Ishikawa (cell line): Measurements from ENCODE around the gene CNTNAP2.

Experiments used
- CEBPB ChIP-seq: IDR thresholded peaks from 2 replicates; pipeline ENCODE4 v1.6.1; 2012
- EGR1 ChIP-seq: IDR thresholded peaks from 2 replicates; pipeline ENCODE4 v1.6.1; 2012
- EP300 ChIP-seq: IDR thresholded peaks from 2 replicates; pipeline ENCODE4 v1.6.1; 2012; ENCODE audit warnings: borderline replicate concordance
- FOXM1 ChIP-seq: IDR thresholded peaks from 2 replicates; pipeline ENCODE4 v1.6.1; 2012; ENCODE audit warnings: low read depth, borderline replicate concordance
- NFIC ChIP-seq: IDR thresholded peaks from 2 replicates; pipeline ENCODE4 v1.6.1; 2012
- RAD21 ChIP-seq: IDR thresholded peaks from 2 replicates; pipeline ENCODE4 v1.6.1; 2012; ENCODE audit warnings: low read depth
- TAF1 ChIP-seq: IDR thresholded peaks from 2 replicates; pipeline ENCODE4 v1.6.1; 2012; ENCODE audit warnings: low read depth, mild to moderate bottlenecking
- TCF12 ChIP-seq: IDR thresholded peaks from 2 replicates; pipeline ENCODE4 v1.6.1; 2012; ENCODE audit warnings: low read depth
- TEAD4 ChIP-seq: IDR thresholded peaks from 2 replicates; pipeline ENCODE4 v1.6.1; 2012
- YY1 ChIP-seq: IDR thresholded peaks from 2 replicates; pipeline ENCODE4 v1.6.1; 2012; ENCODE audit warnings: low read depth
- TF ChIP-seq, protein P1 (sequence below): IDR thresholded peaks from 2 replicates; pipeline ENCODE4 v1.6.1; 2012
- TF ChIP-seq, protein P2 (sequence below): IDR thresholded peaks from 2 replicates; pipeline ENCODE4 v1.6.1; 2012; ENCODE audit warnings: low read depth, mild to moderate bottlenecking

DNA sequence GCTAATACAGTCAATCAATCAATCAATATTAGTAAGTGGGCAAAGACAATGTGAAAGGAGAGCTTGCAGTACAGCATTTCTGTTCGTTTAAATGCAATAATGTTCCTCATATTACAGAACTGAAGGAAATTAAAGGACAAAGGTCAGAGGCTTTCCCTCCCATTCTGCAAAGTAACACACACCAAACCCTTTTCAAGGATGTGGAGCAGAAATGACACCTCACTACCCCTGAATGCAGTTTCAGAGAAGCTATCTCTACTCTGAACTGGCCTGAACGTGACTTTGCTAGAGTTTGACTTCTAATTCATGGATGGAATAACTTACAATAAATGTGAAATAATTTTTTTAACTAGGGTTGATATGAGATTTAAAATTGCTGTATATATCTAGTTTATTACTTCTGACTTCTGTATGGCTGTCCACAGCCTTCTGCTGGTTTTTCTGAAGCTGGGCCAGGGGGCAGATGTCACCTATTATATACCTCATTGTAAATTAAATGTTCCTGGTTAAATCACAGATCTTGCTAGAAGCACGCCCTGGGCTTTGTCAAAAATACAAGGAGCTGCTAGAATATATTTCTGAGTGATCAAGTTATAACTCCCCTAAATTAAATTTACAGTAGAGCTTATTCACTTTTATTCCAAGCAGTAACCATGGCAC is 2317.1 kb downstream of the CNTNAP2 start:
- TF ChIP-seq EGR1 (no peak), RAD21 (no peak), TAF1 (no peak), TEAD4 (no peak), YY1 (no peak), EP300 (no peak), CEBPB (no peak), NFIC (no peak), FOXM1 (no peak), TCF12 (no peak)
- TF ChIP-seq, protein P1, sequence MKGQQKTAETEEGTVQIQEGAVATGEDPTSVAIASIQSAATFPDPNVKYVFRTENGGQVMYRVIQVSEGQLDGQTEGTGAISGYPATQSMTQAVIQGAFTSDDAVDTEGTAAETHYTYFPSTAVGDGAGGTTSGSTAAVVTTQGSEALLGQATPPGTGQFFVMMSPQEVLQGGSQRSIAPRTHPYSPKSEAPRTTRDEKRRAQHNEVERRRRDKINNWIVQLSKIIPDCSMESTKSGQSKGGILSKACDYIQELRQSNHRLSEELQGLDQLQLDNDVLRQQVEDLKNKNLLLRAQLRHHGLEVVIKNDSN, result no peak
- TF ChIP-seq, protein P2, sequence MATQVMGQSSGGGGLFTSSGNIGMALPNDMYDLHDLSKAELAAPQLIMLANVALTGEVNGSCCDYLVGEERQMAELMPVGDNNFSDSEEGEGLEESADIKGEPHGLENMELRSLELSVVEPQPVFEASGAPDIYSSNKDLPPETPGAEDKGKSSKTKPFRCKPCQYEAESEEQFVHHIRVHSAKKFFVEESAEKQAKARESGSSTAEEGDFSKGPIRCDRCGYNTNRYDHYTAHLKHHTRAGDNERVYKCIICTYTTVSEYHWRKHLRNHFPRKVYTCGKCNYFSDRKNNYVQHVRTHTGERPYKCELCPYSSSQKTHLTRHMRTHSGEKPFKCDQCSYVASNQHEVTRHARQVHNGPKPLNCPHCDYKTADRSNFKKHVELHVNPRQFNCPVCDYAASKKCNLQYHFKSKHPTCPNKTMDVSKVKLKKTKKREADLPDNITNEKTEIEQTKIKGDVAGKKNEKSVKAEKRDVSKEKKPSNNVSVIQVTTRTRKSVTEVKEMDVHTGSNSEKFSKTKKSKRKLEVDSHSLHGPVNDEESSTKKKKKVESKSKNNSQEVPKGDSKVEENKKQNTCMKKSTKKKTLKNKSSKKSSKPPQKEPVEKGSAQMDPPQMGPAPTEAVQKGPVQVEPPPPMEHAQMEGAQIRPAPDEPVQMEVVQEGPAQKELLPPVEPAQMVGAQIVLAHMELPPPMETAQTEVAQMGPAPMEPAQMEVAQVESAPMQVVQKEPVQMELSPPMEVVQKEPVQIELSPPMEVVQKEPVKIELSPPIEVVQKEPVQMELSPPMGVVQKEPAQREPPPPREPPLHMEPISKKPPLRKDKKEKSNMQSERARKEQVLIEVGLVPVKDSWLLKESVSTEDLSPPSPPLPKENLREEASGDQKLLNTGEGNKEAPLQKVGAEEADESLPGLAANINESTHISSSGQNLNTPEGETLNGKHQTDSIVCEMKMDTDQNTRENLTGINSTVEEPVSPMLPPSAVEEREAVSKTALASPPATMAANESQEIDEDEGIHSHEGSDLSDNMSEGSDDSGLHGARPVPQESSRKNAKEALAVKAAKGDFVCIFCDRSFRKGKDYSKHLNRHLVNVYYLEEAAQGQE, result no peak
